HepG2 (cell line): ENCODE measurements around the gene B3GNT8. TPM values are rescaled to one million over a fixed set of nuclear protein-coding genes. Genes with fewer than 3 reads are reported as not detected.

Experiments
- ATF1 ChIP-seq: IDR thresholded peaks from 2 replicates; pipeline ENCODE4 v1.6.1; 2016; ENCODE audit warnings: mild to moderate bottlenecking, control low read depth
- BHLHE40 ChIP-seq: IDR thresholded peaks from 2 replicates; pipeline ENCODE4 v1.6.1; 2011; ENCODE audit warnings: low read length, improper control_type of control experiment
- E2F1 ChIP-seq: sonication (generic); formaldehyde crosslinking; IDR thresholded peaks from 2 replicates; pipeline ENCODE4 v1.5.0; 2020; ENCODE audit warnings: missing genetic modification reagents
- EED ChIP-seq: sonication (generic); formaldehyde crosslinking; IDR thresholded peaks from 2 replicates; pipeline ENCODE4 v1.5.0; 2020; ENCODE audit warnings: mild to moderate bottlenecking, missing genetic modification reagents
- FOXM1 ChIP-seq: sonication (generic); formaldehyde crosslinking; IDR thresholded peaks from 2 replicates; pipeline ENCODE4 v1.5.0; 2020; ENCODE audit warnings: missing genetic modification reagents
- MAF1 ChIP-seq: sonication (generic); formaldehyde crosslinking; IDR thresholded peaks from 2 replicates; pipeline ENCODE4 v1.5.0; 2020; ENCODE audit warnings: missing genetic modification reagents, borderline replicate concordance
- MLX ChIP-seq: IDR thresholded peaks from 2 replicates; pipeline ENCODE4 v1.6.1; 2016
- NR1H2 ChIP-seq: sonication (generic); formaldehyde crosslinking; IDR thresholded peaks from 2 replicates; pipeline ENCODE4 v1.8.1; 2022; ENCODE audit warnings: low read depth, missing genetic modification reagents, borderline replicate concordance
- PAX8 ChIP-seq: sonication (generic); formaldehyde crosslinking; IDR thresholded peaks from 2 replicates; pipeline ENCODE4 v1.8.0; 2022; ENCODE audit warnings: mild to moderate bottlenecking, missing genetic modification reagents, borderline replicate concordance
- PBX3 ChIP-seq: sonication (generic); formaldehyde crosslinking; IDR thresholded peaks from 2 replicates; pipeline ENCODE4 v1.8.1; 2023; ENCODE audit warnings: missing genetic modification reagents, inconsistent platforms, borderline replicate concordance
- PITX1 ChIP-seq: sonication (generic); formaldehyde crosslinking; IDR thresholded peaks from 2 replicates; pipeline ENCODE4 v1.5.1; 2020; ENCODE audit warnings: mild to moderate bottlenecking, missing genetic modification reagents
- PRMT3 ChIP-seq: sonication (generic); formaldehyde crosslinking; IDR thresholded peaks from 2 replicates; pipeline ENCODE4 v1.8.1; 2022; ENCODE audit warnings: low read depth, mild to moderate bottlenecking, moderate library complexity, missing genetic modification reagents, borderline replicate concordance
- XBP1 ChIP-seq: sonication (generic); formaldehyde crosslinking; IDR thresholded peaks from 2 replicates; pipeline ENCODE4 v1.5.0; 2020; ENCODE audit warnings: missing genetic modification reagents
- ZBTB2 ChIP-seq: sonication (generic); formaldehyde crosslinking; IDR thresholded peaks from 2 replicates; pipeline ENCODE4 v1.8.0; 2022; ENCODE audit warnings: low read depth, missing genetic modification reagents
- ZBTB39 ChIP-seq: sonication (generic); formaldehyde crosslinking; IDR thresholded peaks from 2 replicates; pipeline ENCODE4 v1.5.0; 2020; ENCODE audit warnings: missing genetic modification reagents
- ZNF232 ChIP-seq: sonication (generic); formaldehyde crosslinking; IDR thresholded peaks from 2 replicates; pipeline ENCODE4 v1.4.0; 2020; ENCODE audit warnings: missing genetic modification reagents, borderline replicate concordance
- ZNF430 ChIP-seq: sonication (generic); formaldehyde crosslinking; IDR thresholded peaks from 2 replicates; pipeline ENCODE4 v1.9.0; 2021; ENCODE audit warnings: mild to moderate bottlenecking, missing genetic modification reagents
- ZNF512 ChIP-seq: sonication (generic); formaldehyde crosslinking; IDR thresholded peaks from 2 replicates; pipeline ENCODE4 v1.4.0; 2020; ENCODE audit warnings: mild to moderate bottlenecking, missing genetic modification reagents
- ZNF562 ChIP-seq: sonication (generic); formaldehyde crosslinking; IDR thresholded peaks from 2 replicates; pipeline ENCODE4 v1.8.0; 2022; ENCODE audit warnings: missing genetic modification reagents, borderline replicate concordance
- ZNF616 ChIP-seq: sonication (generic); formaldehyde crosslinking; IDR thresholded peaks from 2 replicates; pipeline ENCODE4 v1.5.0; 2020; ENCODE audit warnings: low read depth, mild to moderate bottlenecking, missing genetic modification reagents
- ZNF776 ChIP-seq: sonication (generic); formaldehyde crosslinking; IDR thresholded peaks from 2 replicates; pipeline ENCODE4 v1.4.0; 2020; ENCODE audit warnings: mild to moderate bottlenecking, missing genetic modification reagents
- ZSCAN30 ChIP-seq: sonication (generic); formaldehyde crosslinking; IDR thresholded peaks from 2 replicates; pipeline ENCODE4 v1.5.0; 2020; ENCODE audit warnings: mild to moderate bottlenecking, missing genetic modification reagents
- polyA plus RNA-seq, 8 experiments: library from polyadenylated mRNA; depleted of rRNA in 3 of 8; stranded (reverse) in 7 of 8; unstranded in 1 of 8; fragments of >200 nt; fragmentation: Illumina TruSeq in 4 of 8; extraction: Trizol in 4 of 8; gene quantifications; 2 replicates each; pipeline versions ENCODE4 v1.2.1 to v1.2.3, GENCODE V29; 2011 to 2016; ENCODE audit warnings: low read depth in 4 of 8, missing spikeins in 1 of 8, mixed read lengths in 1 of 8; ENCODE audit not compliant: insufficient read depth in 1 of 8
- total RNA-seq, 5 experiments: library from RNA; depleted of rRNA; stranded (reverse); fragments of >200 nt; fragmentation: Illumina TruSeq; extraction: Trizol; gene quantifications; 2 replicates each; pipeline ENCODE4 v1.2.3, GENCODE V29; 2016; ENCODE audit warnings: low read depth in 1 of 5

The B3GNT8 gene
- total and polyA plus RNA-seq, 2 of the 13 experiments (the other 11 are each of a cell fraction or from before 2014, with no cell fraction given) = 0.26 to 1.9 TPM

- TF ChIP-seq MLX (CRISPR knock-in tag) (no peak), PRMT3 (CRISPR knock-in tag) (no peak), PITX1 (CRISPR knock-in tag) (no peak), E2F1 (no peak; the same call in 1 of the 2 replicates), ZNF232 (CRISPR knock-in tag) (no peak), ZNF430 (CRISPR knock-in tag) (no peak), ZNF562 (CRISPR knock-in tag) (no peak), EED (CRISPR knock-in tag) (no peak; the same call in 1 of the 2 replicates), ATF1 (CRISPR knock-in tag) (no peak), ZBTB2 (CRISPR knock-in tag) (no peak), PAX8 (CRISPR knock-in tag) (no peak), ZNF616 (CRISPR knock-in tag) (no peak), NR1H2 (CRISPR knock-in tag) (no peak), ZSCAN30 (CRISPR knock-in tag) (no peak), MAF1 (no peak), PBX3 (no peak), ZNF776 (CRISPR knock-in tag) (no peak), FOXM1 (CRISPR knock-in tag) (no peak), ZNF512 (no peak), XBP1 (CRISPR knock-in tag) (no peak), ZBTB39 (CRISPR knock-in tag) (no peak; the same call in 1 of the 2 replicates), BHLHE40 (no peak)
Measured at GRCh38 chr19:41376241-41376997, 50.8 kb downstream of the B3GNT8 start, which contains the start of gene TMEM91 (continued).
